GM21786 (cell line): ENCODE data around the gene SCAMP3.
"Not testable (repeated sequence)": the region's sequence is repeated elsewhere in the genome, so short reads cannot be mapped to it uniquely, and the experiment has no call there.

ENCODE experiments used
- ATAC-seq: cut with Tn5 transposase; IDR thresholded peaks from one replicate; pipeline ENCODE4 v1.9.1; 2021; ENCODE audit not compliant: unreplicated experiment

Gene SCAMP3

GRCh38 chr1:155261852-155262673 lies at the start of gene SCAMP3:
TSS of gene SCAMP3 (minus strand) at chr1:155262360. CDS start at chr1:155262151, 209 bp downstream.
- peak; percentile 92 for ATAC-seq

DNA sequence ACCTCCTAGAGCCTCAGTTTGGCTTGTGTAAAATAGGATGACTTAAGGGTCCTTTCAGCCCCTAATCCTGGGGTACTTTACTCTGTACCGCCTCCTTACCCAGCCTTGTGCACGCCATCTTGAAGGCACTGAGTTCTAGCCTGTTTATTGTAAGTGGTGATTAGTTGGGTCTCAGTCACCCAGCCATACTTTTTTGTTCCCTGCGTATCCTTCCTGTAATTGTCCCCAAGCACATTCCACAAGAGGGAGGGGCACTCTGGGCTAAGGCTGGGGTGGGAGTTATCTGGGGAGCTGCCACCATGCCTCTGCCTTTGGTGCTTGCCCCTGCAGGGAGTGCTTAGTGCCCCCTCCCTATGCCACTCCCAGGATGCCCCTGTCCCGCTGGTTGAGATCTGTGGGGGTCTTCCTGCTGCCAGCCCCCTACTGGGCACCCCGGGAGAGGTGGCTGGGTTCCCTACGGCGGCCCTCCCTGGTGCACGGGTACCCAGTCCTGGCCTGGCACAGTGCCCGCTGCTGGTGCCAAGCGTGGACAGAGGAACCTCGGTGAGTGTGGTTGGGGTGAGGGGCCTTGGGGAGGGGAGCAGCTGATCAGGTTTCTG lies 47.4 kb upstream of the SCAMP3 start:
- ATAC-seq: no peak

DNA sequence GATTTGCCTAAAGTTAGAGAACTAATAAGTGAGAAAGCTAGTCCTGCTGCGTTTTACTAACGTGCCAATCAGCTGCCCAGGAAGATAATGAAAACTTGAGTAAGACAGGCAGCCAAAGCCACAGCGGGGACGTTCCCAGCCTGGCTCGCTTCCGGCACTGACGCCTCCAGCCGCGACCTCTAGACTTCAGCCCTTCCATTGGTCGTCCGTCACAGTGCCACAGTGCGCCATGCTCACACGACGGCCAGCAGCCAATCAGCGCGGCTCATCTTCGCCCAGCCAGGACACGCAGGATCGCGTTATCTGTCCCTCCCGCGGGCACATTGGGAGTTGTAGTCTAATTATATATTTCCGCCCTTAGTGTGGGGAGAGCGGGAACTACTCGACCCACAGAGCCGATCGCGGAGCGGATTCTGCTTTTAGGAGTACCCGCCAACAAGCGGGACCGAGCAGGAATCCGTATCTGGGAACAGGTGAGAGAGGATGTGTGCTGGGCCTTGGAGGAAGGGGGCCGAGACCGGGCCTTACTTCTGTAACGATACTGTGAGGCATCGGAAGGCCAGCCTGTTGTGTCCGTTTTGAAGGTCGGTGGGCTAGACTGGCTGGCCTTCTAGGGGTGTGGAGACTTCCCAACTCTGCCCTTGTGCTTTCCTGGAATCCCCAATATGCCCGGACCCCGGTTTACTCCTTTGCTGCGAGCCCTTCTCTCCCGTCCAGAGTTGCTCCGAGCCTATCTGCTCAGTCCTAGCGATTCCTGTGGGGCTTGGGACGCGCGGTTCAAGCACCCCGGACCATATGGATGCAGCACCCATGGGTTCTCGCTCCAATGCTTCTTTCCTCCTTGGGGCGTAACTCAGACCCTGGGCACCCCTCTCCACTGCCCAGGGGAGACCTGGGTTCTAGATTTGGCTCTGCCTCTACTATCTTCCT lies 46.6 kb upstream of the SCAMP3 start, which contains the start of gene FDPS:
Gene FDPS (plus strand): TSS at position 374 of the 930 bp plus-strand sequence. CDS start 924 bp downstream, outside the sequence.
- ATAC-seq: peak; percentile 96

GRCh38 chr1:155307247-155307740 lies 45.1 kb upstream of the SCAMP3 start:
- no peak for ATAC-seq

GRCh38 chr1:155305881-155306391 lies 43.8 kb upstream of the SCAMP3 start:
- ATAC-seq: no peak

DNA sequence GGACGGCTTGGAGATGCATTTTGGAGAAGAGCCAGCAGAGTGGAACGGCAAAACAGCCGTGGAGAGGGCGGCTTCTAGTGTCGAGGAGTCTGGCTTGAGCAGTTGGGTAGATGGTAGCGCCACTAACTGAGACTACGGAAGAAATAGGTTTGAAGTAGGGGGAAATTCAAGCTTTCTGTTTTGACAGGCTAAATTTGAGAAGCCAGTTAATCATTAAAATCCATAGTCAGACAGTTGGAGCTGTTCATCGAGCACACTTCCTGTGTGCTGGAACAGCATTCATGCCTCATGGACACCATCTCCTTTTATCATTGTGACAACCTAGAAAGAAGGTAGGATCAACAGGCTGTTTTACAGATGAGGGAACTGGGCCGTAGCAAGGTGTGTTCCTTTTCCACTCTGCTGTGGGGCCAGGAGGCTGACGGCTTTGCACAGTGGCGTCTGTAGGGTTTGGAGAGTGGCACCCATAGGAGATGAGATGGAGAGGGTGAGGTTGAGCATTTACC lies 42.5 kb upstream of the SCAMP3 start:
- no peak for ATAC-seq

DNA sequence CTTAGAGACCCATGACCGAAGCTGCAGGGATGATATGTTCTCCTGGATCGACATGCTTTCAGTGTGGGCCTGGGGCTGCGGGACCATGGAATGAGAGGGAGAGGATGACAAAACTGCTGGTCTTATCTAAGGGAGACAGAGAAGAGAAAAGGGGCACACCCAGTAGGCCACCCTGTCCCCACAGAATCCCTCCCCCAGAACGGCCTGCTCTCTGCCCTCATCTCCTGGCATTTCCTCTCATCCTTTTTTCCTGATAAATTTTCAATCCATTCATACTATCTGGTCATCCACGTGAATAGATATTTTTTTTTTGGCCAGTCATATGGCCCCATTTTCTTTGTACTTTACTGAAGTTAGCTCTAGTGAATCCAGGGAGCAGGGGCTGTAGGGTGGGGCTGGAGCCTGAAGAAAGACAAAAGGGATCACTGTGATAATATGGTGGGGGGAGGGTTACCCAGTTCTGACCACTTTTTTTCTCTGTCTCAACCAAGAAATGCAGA lies 39.2 kb upstream of the SCAMP3 start, which contains the start of gene PKLR:
Gene PKLR (minus strand): TSS at position 97 of the 500 bp plus-strand sequence. CDS start 43 bp downstream, at position 54.
- ATAC-seq: no peak

DNA sequence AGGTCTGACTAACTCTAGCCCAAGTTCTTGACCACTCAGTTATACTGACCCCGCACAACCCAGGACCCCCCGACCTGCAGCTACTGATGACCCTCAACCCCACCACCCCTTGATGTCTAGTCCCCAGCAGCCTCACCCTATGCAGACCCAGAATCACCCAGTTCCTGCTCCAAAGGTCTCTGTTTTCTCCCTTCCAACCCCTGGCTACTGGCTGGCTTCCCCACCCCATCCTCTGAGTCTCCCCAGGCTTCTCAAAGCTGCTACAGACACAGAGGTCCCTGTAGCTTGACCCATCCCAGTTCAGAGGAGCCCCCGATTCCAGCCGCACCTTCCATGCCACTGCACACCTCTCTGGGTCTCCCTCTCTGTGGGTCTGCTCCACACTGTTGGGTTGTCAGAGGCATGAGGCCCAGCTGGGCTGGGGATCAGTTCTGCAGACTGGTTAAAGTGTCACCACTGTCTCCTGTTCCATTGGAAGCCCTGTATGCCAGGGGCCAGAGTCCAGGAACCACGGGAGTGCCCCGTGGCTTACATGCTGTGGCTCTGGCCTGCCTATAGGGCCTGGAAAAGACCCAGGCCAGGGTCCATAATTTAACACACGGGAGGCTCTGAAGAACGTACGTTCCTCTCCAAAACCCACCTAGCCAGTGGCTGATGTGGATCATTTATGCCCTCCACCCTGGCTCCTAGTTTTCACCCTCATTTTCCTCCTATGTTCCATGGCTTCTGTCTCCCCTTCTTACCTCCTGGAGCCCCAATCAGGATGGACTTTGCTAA lies 38.6 kb upstream of the SCAMP3 start:
- no peak for ATAC-seq

DNA sequence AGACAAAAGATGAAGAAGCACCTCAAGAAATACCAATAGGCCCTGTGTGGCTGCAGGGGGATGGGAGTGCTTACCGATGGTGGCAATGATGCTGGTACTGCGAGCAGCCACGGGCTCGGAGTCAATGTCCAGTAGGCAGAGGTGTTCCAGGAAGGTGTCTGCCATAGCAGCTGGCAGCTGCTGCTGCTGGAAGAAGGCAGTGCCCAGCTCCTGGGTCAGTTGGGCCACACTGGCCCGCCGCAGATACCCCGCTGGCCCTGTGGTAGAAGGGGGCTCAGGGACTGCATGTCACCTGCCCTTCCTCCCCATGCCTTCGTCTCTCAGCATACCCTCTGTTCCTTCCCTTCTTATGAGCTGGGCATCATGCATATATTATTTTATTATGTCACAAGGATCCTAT lies 37.9 kb upstream of the SCAMP3 start:
- ATAC-seq: no peak

DNA sequence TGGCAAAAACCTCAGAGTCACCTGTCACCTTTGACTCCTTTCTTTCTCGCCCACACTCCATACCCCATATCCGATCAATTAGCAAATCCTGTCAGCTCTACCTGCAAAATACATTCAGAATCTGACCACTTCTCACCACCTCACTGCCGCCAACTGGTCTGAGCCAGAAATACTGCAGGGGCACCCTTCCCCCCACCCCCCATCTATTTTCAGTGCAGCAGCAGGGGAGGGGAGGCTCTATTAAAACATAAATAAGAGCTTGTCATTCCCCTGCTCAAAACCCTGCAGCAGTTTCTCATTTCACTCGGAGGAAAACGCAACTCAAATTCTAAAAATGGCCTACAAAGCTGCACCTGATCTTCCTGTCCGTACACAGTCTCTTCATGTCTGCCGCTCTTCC lies 35.2 kb upstream of the SCAMP3 start:
- ATAC-seq: no peak

DNA sequence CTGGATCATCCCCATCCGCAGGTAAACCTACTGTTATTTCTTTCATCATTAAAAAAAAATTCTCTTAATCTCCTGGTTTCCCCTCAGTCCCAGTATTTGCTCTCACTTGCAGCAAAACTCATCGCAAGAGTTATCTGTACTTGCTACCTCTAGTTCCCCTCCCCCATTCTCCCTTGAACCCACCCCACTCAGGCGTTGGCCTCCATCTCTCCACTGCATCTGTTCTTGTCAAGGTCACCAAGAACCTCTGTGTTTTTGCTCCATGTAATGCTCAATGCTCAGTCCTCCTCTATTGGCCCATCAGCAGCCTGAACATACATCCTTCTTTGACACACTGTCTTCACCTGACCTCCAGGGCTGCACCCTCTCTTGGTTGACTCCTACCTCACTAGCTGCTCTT lies 34.5 kb upstream of the SCAMP3 start:
- no peak for ATAC-seq

DNA sequence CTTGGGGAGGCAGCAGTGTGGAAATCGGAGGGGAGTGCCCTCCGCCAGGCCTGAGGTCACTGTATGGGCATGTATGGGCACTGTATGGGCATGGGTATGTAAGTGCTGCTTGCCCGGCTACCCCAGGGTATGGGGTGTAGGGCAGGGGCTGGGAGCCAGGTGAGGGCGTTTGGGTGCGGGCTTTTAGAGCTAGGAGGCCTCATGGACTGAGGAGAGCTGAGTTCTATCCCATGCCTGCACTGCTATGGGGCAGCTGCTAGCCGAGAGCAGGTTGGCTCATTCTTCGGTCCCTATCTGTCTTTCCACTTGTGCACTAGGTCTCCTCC lies 33.7 kb upstream of the SCAMP3 start:
- ATAC-seq: no peak

DNA sequence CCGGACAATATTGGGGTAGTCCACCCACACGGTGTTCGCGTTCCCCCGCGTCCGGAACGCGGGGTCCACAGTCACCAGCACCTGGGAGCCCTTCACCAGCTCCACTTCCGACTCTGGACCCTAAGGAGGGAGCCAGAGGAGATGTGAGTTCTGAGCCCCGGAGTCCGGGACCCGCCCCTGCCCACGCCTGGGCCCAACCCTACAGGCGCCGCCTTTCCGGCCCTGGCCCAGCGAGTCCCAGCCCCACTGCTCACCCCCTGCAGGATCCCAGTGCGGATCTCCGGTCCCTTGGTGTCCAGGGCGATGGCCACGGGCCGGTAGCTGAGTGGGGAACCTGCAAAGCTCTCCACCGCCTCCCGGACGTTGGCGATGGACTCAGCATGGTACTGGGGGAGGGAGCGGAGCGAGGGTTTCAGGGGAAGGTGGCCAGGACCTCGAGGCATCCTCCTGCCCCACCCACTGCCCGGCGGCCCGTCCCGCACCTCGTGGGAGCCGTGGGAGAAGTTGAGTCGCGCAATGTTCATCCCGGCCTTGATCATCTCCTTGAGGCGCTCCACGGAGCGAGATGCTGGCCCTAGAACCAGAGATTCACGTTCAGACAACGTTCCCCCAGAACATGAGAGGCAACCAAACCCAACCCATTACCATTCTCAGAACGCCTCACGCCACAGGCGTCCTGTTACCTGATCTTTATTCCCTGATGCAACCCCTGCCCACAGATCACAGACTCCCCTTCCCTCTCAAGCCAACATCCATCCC lies 33.2 kb upstream of the SCAMP3 start:
- no peak for ATAC-seq

DNA sequence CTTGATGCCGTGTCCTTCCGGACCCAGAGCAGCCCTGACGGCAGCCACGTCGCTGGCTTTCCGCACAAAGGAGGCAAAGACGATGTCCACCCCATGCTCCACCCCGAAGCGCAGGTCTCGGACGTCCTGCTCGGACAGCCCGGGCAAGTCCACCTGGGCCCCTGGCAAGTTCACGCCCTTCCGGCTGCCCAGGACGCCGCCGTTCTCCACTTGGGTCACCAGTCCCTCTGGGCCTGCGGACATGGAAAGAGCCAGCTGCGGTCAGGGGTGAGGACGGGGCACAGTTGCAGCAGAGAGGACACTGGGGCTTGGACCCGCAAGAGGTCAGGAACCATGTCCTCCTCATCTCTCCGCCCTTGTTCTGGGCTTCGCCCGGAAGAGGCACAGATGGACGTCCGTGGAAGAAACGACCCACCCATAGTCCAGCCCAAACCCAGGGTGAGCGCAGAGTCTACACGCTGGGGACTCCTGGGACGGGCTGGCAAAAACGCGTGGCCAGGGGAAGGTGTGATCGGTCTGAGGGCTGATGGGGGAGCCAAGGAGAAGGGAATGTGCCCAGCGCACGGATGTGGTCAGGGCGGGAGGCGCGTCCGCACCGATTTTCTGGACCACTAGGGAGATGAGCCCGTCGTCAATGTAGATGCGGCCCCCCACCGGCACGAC lies 32.5 kb upstream of the SCAMP3 start:
- ATAC-seq: no peak

DNA sequence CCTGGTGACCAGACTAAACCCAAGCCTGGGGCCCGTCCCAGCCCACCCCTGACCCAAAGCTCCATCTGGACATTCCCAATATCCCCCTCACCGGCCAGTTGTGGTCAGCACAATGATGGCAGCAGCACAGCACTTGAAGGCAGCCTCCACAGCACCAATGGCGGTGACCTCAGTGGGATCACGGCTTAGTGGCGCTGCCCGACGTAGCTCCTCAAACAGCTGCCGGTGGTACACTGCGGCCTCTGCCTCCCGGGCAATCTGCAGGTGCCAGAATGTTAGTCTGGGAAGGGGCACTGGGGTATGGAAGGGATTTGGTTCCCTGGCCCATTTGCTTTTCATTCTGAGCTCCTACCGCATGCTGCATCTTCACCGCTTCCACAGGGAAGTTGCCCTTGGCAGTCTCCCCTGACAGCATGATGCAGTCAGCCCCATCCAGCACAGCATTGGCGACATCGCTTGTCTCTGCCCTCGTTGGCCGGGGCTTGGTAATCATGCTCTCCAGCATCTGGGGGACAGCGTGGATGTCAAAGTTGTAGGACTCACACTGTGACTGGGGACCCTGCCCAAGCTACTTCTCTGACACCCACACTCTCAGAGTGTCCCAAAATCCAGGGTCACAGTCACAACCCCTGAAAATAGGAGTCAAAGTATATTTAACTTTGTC lies 31.1 kb upstream of the SCAMP3 start:
- no peak for ATAC-seq

- ATAC-seq: not testable (repeated sequence)
Observed at GRCh38 chr1:155291006-155291405, 28.8 kb upstream of the SCAMP3 start.

- no peak for ATAC-seq
Observed at GRCh38 chr1:155287987-155288543, 25.9 kb upstream of the SCAMP3 start.

- no peak for ATAC-seq
Observed at GRCh38 chr1:155286544-155286943, 24.4 kb upstream of the SCAMP3 start.
